ENCODE data around the gene RNF146.

- TF ChIP-seq, protein P1, sequence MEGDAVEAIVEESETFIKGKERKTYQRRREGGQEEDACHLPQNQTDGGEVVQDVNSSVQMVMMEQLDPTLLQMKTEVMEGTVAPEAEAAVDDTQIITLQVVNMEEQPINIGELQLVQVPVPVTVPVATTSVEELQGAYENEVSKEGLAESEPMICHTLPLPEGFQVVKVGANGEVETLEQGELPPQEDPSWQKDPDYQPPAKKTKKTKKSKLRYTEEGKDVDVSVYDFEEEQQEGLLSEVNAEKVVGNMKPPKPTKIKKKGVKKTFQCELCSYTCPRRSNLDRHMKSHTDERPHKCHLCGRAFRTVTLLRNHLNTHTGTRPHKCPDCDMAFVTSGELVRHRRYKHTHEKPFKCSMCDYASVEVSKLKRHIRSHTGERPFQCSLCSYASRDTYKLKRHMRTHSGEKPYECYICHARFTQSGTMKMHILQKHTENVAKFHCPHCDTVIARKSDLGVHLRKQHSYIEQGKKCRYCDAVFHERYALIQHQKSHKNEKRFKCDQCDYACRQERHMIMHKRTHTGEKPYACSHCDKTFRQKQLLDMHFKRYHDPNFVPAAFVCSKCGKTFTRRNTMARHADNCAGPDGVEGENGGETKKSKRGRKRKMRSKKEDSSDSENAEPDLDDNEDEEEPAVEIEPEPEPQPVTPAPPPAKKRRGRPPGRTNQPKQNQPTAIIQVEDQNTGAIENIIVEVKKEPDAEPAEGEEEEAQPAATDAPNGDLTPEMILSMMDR (IDR thresholded peaks at IDR 0.05; ENCODE audit: poor library complexity) = no peak
- no peak for TF ChIP-seq EZH2phosphoT487 (IDR thresholded peaks at IDR 0.05; ENCODE audit: low read depth, severe bottlenecking, unreplicated experiment)
These were observed 22.0 kb downstream of the RNF146 start for GRCh38 chr6:127288705-127289104.
